HG03460 (cell line): ENCODE data around the gene WNT7A.

Source experiments
- ATAC-seq: cut with Tn5 transposase; IDR thresholded peaks from one replicate; pipeline ENCODE4 v1.9.1; 2021; ENCODE audit not compliant: unreplicated experiment

Gene WNT7A

DNA sequence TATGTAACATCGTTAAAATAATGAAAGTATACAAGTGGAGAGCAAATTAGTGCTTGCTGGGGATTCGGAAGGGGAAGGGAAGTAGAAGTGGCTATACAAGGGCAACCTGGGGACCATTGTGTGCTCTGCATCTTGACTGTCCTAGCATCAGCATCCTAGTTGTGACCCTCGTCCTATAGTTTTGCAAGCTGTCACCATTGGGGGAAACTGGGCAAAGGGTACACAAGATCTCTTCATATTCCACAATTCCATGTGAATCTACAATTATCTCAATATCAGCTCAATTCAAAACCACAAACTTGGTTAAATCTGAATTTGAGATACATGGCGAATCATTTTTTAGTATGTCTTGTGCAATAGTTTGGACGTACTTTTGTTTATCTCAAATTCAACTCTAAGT, 30.9 kb downstream of the WNT7A start:
- ATAC-seq, result no peak

DNA sequence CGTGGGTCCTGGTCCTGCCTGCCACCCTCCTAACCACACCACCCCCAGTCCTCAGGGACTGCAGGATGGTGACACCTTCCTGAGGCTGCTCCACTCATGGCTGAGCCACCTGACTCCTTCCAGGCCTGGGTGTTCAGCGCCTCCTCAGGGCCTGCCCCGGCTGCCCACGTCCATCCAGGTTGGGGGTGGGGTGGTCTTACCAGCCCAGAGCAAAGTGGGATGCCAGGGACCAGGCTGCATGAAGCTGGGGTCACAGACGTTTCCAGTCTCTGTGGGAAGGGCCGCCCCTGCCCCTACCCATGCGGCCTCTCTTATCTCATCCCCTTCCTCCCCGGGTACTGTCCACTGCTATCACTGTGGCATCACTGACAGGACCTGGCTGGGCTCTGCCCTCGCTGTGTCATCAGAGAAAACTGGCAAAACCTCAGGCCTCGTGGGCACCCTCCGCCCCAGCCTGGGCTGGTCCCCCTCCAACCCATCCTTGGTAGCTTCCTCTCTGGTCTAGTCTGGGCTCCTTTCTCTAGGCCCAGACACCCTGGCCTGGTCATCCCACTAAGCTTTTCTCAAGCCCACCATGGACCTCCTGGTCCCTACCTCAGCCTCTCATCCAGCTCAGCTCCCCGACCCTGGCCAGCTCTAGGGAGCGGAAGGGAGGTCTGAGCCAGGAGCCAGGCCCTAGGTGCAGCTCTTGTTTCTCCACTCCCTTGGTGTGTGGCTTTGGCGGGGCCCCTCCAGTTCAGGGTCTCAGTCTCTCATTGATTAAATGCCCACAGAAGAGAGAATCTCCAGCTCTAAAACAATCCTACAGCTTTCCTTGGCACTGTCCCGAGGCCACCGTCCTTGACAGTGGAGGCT, 32.9 kb downstream of the WNT7A start:
- no peak for ATAC-seq

DNA sequence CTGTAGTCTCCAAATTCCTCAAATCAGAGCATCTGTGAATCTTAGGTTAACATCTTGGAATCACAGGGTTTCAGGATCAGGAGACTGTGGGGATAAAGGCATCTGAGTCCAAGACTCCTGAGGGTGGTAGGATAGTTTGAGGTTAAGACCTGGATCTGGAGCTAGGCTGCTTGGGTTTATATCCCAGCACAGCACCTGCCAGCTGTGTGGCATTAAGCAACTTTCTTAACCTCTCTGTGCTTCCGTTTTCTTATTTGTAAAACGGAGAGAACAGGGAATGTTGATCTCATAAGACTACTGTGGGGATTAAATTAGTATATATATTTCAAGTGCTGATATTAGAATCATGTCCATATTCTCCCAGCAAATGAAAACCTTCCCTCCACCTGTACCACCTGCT, 33.6 kb downstream of the WNT7A start:
- no peak for ATAC-seq

DNA sequence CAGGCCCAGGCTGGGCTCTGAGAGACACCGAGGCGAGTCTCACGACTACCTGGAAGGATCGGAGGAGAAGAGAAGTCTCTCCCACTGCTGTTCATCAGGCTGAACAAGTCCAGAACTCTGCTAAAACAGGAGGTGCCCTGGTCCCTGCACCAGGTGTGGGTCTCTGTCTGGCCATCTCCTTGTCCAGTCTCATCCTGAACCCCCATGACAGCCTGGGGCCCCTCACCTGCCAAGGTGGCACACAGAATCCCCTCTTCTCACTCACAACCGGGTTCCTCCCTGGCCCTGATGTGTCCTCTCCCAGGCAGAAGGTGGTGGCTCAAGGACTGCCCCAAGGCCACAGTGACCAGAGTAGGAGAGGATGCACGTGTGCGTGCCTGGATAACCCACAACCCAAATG, 34.1 kb downstream of the WNT7A start:
- ATAC-seq, result no peak

DNA sequence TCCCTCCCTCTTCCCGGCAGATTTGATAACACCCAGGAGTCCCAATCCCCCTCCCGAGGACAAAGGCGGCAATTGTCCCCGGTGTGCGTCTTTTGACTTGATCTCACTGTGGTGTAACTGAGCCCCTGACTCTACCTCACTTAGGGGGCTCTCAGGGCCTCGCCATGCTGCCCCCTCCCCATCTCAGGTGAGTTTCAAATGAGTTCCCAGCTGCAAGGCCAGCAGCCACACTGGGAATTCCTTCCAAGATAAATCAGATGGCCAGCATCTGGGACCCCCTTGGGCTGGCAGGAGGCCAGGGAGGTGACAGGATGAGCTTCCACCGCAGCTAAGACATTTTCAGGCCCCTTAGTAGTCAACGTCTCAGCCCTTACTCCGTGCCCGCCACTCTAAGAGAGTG, 35.0 kb downstream of the WNT7A start:
- no peak for ATAC-seq

DNA sequence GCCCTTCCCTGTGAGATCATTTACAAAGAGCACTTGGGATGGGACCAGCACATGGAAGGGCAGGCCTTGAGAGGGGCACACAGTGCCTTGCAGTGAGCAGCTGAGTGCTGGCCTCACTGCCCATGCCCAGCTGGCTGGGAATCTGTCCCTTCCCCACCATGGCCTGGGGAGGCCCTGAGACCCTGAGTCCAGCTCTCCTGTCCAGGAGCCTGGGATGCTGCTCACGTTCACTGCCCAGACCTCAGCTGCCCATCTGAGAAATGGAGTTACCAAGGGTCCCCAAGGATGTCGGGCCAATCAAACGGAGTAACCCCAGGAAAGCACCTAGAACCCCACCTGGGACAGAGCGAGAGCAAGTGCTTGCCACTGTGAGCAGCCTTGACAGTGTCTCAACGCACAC, 35.6 kb downstream of the WNT7A start:
- ATAC-seq, result no peak

DNA sequence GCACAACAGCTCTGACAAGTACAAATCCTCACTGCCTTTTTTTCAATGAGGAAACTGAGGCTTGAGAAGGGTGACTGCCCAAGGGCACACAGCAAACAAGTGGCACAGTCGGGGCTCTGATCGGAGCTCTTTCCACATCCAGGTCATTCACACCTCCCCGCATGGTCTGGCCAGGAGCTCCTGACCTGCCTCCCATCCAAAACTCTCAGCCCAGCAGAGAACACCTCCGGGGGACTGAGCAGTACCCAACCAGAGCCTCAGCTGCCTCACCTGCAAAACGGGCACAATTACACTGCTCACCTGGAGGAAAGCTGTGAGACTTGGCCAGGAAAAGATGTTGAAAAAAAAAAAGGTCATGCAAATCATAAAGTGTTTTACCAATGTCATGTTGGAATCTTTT, 36.5 kb downstream of the WNT7A start:
- ATAC-seq, result no peak

DNA sequence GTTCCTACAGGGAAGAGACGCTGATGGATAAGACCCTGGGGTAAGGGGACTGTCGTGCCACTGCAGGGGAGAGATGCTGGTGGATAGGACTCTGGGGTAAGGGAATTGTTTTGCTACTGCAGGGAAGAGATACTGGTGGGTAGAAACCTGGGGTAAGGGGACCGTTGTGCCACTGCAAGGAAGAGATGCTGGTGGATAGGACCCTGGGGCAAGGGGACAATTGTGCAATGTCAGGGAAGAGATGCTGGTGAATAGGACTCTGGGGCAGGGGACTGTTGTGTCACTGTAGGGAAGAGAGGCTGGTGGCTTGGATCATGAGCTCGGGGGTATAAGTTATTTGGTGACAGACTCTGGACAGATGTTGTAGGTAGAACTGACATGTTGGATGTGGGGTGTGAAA, 37.6 kb downstream of the WNT7A start:
- no peak for ATAC-seq

DNA sequence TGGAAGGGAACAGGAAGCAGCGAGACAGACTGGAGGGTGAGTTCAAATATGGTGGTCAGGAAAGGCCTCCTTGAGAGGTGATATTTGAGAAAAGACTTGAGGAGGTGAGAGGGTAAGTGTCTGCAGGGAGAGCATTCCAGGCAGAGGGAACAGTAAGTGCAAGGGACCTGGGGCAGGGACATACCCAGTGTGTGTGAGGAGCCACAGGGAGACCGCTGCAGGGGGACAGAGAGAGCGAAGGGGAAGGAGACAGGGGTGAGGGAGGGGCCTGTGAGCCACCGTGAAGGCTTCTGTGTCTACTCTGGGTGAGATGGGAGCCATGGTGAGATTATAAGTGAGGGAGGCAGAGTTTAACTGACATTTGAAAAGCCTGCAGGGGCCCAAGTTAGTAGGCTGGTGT, 38.0 kb downstream of the WNT7A start:
- ATAC-seq, result no peak

DNA sequence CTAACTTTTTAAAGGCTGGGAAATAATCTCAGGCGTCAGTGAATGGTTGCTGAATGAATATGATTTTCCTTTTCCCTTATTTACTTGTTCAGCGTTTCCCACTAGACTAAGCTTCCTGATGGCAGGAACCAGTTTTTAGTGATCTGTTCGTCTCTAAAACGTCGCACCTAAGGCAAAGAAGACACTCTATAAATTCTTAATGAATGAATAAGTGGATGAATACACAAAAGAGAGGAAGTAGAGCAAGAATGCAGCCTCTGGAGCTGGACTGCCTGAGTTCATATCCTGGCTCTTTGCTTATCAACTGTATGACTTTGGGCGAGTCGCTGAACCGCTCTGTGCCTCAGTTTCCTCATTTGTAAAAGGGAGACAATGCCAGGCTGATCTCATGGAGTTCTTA, 38.7 kb downstream of the WNT7A start:
- ATAC-seq, result no peak

DNA sequence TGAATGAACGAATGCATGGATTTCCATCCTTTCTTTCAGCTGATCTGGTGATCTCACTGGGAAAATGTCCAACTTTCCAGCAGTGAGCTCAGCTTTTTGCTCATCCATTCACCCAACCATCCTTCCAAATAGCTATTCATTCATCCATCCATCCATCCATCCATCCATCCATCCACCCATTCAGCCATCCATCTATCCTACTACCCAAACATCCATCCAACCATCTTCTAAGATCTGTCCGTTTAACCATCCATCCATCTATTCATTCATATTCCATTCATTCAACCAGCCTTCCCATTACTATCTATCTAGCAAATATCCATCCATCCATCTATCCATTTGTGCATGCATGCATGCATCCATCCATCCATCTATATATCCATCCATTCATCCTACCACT, 39.4 kb downstream of the WNT7A start:
- no peak for ATAC-seq

DNA sequence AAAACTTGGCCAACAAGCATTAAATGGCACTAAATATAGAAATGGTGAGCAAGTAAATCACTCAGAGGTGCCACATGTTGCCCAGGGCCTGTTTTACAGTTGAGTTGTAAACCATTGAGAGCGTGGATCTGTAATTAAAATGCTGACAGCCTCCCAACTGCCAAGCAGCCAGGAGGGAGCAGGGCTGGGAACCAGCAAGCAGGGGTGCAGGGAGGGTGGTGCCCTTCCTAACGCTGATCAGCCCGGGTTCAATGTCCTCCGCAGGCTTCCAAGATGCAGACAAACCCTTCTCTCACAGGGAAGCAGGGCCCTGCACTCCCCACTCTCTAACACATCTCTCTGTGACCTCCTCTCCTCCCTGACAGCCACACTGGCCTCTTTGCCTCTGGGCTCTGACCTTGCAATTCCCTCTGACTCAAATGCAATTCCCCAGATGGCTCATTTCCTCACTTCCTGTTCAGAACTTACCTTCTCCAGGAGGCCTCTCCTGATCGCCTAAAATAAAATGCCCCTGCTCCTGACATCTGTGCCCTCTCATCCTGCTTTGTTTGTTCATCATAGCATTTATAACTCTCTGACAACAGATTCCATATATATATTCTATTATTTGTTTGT, 40.0 kb downstream of the WNT7A start:
- no peak for ATAC-seq

DNA sequence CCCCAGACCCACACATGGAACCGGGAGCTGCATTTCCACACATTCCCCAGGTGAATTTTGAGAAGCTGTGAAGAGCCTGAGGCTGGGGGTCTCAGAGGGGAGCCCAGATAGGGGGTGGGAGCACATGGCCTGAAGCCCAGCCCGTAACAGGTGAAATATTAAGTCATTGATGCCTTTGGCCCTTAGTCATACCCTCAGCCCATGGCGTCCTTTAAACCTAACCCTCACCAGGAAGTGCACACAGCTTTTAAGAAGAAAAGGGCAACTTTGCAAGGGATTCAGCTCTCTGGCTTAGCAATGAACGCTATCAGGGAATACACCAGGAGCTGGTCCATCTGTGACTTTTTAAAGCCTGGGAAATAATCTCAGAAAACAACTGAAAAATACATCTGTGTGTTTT, 40.6 kb downstream of the WNT7A start:
- no peak for ATAC-seq

DNA sequence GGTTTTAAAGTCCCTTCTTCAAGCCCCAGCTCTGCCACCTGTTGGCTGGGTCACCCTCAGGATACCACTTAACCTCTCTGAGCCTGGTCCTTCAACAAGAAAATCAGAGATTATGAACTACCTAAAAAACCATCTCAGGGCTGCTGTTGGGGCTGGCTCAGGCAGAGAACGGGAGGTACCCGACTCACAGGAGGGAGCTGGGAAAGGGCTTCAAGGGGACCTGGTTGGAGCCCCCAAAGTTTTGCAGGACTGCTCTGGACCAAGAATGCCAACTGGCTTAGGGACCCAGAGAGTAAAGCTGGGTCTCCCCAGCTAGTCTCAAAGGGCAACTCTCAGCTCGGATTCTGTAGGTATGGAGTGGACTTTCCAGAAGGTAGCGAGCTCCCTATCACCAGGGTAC, 41.5 kb downstream of the WNT7A start:
- no peak for ATAC-seq

DNA sequence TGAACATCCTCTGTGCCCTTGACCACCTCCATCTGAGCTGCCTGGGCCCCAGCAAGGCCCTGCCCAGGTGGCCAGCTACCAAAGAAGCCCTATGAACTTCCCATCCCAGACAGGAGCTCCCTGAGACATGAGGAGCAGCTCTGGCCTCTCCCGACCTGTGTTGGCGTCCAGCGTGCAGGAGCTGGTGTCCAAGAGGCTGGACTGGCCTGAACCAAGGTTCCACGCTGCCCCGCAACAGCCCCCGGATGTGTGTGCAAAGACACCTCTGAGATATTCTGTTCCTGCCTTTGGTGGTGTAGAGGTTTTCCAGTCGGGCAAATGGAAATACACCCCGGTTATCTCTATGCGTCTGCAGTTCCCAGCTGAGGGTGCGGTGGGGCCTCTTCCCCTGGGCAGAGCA, 42.1 kb downstream of the WNT7A start:
- no peak for ATAC-seq

DNA sequence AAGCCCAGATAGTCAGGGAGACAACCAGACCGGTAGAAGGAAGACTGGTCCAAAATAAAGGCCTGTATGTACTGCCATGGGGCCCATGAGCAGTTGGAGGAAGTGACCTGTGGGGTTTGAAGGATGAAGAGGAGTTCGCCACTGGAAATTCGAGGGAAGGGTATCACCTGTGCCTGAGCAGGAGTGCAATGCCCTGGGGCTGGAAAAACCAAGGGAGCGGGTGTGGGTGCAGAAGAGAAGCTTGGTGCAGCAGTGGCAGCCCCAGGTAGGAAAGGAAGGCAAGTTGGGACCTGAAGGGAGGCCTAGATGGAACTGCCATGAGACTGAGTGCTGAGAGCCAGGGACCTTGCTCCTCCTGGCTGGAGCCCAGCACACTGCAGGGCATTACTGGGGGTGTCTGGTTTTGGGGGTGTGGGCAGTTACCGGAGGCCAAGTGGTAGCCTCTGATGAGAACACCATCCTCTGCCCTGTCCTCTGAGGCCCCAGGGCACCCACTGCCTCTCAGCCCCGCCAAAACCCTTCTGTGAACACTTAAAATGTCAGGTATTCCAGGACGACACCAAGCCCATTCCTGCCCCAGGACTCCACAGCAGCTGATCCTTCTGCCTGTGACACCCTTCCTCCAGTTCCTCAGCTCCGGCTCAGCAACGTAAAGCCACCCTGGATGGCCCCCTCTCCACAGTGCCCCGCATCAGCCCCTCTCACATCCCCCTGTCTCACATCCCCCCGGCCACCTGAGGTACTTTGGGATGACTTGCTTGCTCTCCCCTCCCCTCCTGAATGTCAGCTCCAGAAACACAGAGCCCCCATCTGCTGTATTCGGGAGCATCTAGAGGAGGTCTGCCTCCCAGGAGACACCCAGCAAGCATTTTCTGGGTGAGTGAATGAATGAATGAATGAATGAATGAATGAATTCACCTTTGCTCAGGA, 42.9 kb downstream of the WNT7A start:
- no peak for ATAC-seq

DNA sequence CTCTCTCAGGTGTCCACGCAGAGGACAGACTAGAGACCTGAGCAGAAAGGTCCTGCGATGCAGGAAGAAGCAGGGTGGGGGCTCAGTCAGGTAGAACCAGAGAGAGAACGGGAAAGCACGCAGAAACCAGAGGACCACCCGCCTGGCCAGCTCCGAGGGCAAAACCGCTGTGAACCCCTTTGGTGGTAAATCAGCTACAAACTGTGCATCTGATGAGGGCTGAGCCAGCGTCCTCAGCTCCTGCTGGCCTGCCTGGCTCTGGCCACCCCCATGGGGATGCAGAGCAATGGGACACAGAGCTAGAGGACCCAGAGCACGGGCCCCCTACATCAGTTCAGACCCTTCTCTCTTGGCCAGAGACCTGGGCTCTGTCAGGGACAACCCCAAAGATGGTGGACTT, 44.6 kb downstream of the WNT7A start:
- ATAC-seq, result no peak

DNA sequence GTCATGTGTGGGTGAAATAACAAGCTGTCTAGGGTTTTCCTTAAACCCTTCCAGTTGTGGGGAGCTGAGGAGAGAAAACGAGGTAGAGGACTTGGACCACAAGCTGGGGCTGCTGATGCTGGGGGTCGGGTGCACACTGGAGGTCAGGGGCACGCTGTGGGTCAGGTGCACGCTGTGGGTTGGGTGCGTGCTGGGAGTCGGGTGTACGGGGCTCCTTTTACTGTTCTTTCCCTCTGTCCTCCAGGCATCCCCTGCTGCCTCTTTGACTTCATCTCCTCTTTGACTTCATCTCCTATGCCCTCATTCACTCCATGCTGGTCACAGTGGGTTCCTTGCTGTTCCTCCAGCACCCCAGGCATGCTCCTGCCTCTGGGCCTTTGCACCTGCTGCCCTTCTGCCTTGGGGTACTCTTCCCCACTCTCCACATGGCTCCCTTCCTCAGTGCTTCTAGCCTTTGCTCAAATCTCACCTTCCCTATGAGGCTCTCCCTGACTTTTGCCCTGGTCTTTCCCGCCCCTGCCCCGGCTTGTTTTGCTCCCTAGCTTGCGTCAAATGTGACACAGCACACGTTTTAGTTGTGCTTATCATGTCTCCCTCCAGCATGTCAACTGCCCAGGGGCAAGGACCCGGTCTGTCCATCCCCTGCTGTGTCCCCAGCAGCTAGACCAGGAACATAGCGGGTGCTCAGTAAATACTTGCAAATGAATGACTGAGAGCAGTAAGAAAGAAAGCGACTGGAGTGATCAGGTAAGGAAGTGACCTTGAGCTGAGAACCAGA, 45.4 kb downstream of the WNT7A start:
- ATAC-seq, result no peak

DNA sequence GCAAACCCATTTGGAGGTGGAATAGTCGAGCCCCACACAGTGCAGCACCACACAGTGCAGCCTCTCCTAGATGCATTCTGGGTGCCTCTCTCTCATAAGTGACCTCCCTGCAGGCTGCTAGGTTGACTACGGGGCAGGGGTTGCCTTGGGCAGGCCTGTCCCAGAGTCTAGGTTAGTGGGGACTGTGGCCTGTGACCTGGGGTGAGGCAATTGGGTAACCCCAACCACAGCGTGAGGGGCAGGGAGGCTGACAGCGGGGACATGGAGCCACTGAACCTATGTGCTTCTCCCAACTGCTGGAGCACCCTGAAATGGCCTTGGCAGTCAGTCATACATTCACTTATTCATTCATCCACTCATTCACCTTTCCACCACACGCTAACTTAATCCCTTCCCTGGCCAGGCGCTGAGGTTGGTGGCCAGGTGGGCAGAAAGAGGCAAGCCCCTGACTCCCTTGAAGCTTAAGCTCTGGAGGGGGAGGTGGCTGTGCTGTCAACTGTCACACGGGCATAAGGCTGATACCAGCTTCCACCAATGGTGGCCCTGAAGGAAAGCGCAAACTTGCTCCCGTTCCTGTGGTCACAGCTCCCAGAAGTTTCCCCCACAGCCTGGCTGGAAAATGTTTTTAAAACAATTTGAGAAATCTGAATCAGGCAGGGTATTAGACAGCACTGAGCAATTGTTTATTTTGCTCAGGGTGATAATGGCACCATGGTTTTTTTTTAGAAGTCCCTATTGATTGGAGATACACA, 46.2 kb downstream of the WNT7A start:
- no peak for ATAC-seq

DNA sequence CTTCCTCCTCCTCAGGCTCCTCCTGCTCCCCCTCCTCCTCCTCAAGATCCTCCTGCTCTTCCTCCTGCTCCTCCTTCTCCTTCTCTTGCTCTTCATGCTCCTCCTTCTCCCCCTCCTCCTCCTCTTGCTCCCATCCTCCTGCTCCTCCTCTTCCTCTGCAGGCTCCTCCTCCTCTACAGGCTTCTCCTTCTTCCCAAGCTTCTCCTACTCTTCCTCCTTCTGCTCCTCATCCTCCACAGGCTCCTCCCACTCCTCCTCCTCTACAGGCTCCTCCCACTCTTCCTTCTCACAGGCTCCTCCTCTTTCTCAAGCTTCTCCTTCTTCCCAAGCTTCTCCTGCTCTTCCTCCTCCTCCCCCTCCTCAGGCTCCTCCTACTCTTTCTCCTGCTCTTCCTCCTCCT, 47.7 kb downstream of the WNT7A start:
- ATAC-seq, result no peak
